ENCODE results near the gene FAM227A. TPM values are rescaled to one million over a fixed set of nuclear protein-coding genes. Genes with fewer than 3 reads are reported as not detected.

FAM227A gene
- total RNA-seq, result 0.46 TPM
- long read RNA-seq, partial matches to known transcripts, result 0 of 1 reads
- long read RNA-seq, other reads (novel, unspliced or antisense), result 1 of 1 reads

DNA sequence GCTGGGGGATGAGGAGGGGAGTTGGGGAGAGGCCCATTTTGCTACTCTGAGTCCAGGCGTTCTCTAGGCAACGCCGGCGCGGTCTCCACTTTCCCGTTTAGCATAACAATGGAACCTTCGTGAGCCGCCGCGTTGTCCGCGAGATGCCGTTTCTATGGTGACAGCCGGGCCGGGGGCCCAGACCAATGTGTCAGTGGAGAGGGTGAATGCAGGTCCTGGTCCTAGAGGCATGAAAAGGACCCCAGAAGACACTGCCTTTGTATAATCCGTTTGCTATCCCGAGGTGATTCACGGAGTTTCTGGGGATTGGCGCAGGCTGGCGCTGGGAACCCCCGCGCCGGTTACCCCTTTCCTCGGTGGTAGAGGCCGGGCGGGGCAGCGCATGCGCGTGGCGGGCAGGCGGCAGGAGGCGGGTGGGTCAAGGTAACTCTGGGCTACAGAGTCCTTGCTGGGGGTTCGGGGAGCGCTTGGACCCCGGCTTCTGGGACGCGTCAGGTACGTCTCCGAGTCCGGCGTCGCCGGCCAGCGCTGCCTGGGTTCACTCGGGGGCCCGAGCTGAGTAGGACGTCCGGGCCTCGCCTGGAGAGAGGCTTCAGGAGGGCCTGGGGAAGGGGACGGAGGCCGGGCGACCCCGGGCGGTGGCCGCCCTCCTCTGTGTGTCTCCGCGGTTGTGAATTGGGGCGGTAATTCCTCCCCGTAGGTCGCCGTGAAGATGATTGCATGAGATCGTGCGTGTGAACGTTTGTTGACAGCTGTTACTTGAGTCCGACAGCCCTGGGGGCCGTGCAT lies at the start of gene FAM227A, which contains the start of gene CBY1:
Gene FAM227A, minus strand, starts transcription at position 137 of the 789 bp plus-strand sequence. CDS start 6,224 bp downstream, outside the sequence.
Gene CBY1, plus strand, starts transcription at position 383 of the 789 bp plus-strand sequence. CDS start 11,417 bp downstream, outside the sequence.
- peak; percentile 94 for DNase-seq (ENCODE audit: low spot score)
- intact Hi-C loops (cut with DNase I), result no loop called here

DNA sequence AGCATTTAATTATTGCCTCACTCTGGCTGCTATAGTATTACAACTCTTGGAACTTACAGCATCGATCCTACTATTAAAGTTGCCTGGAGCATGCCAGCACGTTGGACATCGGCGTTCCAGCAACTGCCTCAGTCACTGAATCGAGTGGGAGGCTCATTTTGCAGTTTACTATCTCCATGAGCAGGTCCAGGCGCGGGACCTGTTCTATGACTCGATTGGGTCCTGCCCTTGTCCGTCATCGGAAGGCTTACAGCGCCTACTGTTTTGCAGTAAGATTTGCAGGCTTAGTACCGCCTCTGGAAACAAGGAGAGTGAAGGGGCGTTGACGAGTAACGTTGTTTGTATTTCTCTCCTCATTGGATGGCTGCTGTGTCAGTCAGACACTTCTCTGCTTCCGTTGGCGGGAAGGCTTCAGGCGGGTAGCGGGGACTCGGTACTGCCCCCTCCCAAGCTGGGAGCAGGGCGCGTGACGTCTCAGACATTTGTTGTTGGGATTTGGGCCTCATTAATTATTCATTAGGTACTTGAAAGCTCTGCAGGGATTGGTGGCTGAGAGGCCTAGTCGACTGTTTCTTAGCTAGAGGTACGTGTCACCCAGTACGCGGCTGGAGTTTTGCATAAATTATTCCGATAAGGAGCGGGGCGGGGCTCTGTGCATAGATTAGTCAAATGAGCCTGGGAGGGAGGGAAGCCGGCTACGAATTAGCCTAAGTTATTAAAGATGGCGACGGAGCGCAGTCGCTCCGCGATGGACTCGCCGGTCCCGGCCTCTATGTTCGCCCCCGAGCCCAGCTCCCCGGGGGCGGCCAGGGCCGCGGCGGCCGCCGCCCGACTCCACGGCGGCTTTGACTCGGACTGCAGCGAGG lies 49.3 kb upstream of the FAM227A start, which contains the start of gene GTPBP1:
Gene GTPBP1, plus strand, starts transcription at position 710 of the 866 bp plus-strand sequence. Its CDS starts 12 bp downstream, at position 722.
- intact Hi-C loops (cut with DNase I), result no loop called here
- DNase-seq (ENCODE audit: low spot score), result peak; percentile 99

DNA sequence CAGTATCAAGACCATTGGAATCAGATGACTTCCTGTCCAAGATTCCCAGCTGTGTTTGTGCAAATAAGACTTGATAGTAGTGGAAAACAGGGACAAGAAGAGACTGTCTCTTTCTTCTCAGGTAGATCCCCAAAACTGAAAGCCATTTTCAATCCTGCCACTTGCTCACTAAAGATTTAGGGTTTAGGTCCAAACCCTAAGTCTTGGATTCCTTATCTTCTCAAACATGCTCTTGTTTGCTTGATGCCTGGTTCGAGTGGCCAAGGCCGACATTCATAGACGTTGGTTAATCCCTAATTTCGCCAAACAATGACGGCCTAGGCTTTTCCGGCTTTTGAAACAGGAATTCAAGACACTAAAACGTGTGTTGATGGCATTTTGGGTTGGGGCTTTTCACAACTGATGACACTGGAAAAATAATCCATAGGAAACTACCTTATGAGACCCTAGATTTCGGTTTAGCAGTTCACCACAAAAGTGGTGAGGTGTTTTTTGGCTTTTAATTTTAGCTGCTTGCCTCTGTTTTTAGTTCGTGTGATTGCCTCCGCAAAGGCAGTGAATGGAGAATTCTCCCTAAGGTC lies 48.6 kb upstream of the FAM227A start:
- peak; percentile 44 for DNase-seq (ENCODE audit: low spot score)
- intact Hi-C loops (cut with DNase I), result loop anchor here (5.0 kb wide), 1 partner anchor 53 kb away; the partner anchor contains the start of gene SUN2

DNA sequence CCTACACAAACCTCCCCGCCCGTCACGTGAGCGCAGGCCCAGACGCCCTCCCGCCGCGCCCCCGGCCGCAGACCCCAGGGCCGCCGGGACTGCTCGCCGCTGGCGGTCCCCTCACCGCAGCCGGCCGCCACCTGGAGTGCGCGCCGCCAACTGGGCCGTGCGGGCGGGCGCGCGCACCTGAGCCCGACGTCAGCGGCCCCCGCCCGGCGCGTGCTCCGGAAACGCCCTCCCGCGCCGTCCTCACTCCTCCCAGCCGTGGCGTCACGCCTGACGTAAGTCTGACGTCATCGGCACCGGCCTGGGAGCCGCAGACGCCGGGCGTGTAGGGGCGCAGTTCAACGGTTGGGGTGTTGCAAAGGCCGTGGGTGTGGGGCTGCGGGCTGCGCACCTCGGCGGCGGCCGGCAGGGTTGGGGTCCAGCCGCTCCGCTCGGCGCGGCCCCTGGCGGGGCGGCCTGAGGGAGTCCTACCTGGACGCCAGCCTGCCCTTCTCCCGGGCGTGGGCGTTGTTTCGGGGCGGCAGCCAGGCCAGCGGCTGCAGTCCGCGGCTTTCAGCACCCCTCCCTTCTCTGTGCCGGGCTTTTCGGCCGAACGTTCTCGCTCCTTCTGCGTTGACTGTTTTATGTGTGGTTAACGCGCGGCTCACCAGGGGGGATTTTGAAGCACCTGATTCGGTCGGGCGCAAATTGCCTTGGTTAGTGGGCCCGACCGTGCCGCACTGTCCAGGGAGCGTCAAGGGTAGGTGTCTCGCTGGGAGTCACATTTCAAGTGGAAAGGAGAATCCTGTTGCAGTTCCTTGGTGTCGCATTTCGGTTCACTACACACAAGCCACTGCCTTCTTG lies 44.8 kb upstream of the FAM227A start, which contains the start of gene JOSD1:
Gene JOSD1, minus strand, starts transcription at position 155 of the 840 bp plus-strand sequence. CDS start 956 bp downstream, outside the sequence.
- intact Hi-C loops (cut with DNase I), result loop anchor here (5.0 kb wide), 1 partner anchor 56 kb away; the partner anchor contains the start of gene SUN2
- peak; percentile 99 for DNase-seq (ENCODE audit: low spot score)

DNA sequence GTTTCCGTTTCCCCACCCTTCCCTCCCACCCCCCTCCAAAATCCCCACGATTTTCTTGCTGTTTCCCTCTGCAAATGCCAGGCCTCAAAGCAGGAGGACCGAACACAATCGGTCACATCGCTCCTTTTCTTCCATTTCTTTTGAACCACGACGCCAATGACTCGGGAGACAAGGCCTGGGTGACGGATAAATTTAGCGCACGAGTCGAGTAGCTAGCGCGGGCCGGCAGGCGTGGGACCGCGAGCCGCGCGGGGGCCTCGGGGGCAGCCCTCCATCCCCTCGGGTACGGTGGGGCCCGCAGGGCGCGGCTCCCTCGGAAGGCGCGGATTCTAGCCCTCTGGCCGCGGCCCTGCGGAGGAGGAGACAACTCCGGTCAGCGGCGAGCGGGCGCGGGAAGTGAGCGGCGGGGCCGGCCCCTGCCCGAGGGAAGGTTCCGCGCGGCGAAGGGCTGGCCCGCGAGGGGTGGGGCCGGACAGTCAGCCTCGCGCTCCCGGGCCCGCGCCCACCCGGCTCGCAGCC lies 44.1 kb upstream of the FAM227A start:
- intact Hi-C loops (cut with DNase I), result loop anchor here (5.0 kb wide), 1 partner anchor 57 kb away; the partner anchor contains the start of gene SUN2
- DNase-seq (ENCODE audit: low spot score), result peak; percentile 87

- no peak for DNase-seq (ENCODE audit: low spot score)
- intact Hi-C loops (cut with DNase I), result loop anchor here (5.0 kb wide), 1 partner anchor 58 kb away; the partner anchor contains the start of gene SUN2
Measured at GRCh38 chr22:38699784-38700183, 43.6 kb upstream of the FAM227A start.

GRCh38 chr22:38699143-38699542 lies 43.0 kb upstream of the FAM227A start:
- DNase-seq (ENCODE audit: low spot score), result no peak
- intact Hi-C loops (cut with DNase I), result no loop called here

- DNase-seq (ENCODE audit: low spot score), result no peak
- intact Hi-C loops (cut with DNase I), result no loop called here
Measured at GRCh38 chr22:38698407-38699094, 42.4 kb upstream of the FAM227A start.

GRCh38 chr22:38697425-38698089 lies 41.4 kb upstream of the FAM227A start:
- intact Hi-C loops (cut with DNase I), result no loop called here

DNA sequence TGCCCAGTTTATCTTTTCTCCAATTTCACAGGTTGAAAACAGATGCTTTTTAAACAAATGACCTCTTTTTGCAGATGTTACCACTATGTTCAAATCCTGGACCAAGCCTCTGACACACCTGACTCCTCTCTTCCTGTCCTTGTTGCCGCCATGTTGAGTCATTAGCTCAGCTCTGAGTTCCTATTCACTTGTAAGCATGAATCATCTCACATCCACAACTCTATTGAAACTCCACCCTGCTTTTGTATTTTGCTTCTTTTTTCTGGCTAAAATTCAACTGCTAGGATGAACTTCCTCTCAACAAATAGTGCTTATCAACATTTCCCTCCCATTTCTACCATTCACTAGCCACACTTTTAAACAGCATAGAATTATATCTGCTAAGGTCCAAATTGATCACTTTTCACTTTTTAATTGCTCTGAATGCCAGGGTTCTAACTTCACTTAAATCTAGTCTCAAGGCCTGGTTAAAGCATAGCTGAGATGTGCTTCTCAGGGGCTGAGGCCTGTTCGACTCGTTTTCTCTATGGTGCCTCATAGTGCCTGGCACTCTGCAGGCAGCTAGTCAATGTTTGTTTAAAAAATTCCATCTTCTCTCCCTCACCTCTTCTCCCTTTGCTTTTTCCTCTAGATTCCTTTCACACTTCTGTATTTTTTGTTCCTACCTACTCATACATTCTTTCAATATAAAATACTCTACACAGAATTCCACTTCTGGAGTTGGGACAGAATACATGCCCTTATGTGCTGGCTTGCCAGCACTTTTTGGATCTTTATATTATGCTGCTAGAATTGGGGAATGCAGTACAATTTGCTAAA lies 40.6 kb upstream of the FAM227A start:
- DNase-seq (ENCODE audit: low spot score), result no peak
- intact Hi-C loops (cut with DNase I), result no loop called here

More at GRCh38 chr22:38697425-38698089, 41.4 kb upstream of the FAM227A start:
- no peak for DNase-seq (ENCODE audit: low spot score)

DNA sequence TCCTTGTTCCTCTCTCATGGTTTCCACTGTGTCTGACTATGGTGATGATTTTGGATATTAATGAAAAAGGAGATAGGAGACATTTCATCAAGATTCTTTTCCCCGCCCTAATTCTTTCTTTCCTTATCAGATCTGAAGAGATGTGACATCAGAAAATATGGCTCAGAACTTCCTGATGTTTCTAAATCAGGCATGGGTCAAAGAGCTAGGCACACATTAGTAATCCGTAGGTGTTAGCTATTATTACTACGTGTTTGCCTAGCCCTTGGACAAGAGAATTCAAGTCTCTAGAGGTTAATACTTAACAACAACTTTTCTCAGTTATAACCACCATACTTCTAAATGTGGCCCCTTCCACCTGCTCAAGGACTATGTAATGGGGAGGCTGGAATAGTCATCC lies 38.7 kb upstream of the FAM227A start:
- DNase-seq (ENCODE audit: low spot score), result no peak
- intact Hi-C loops (cut with DNase I), result no loop called here

GRCh38 chr22:38694049-38694448 lies 37.9 kb upstream of the FAM227A start:
- no peak for DNase-seq (ENCODE audit: low spot score)
- intact Hi-C loops (cut with DNase I), result no loop called here

- intact Hi-C loops (cut with DNase I), result no loop called here
- DNase-seq (ENCODE audit: low spot score), result no peak
Measured at GRCh38 chr22:38689651-38690050, 33.5 kb upstream of the FAM227A start.

GRCh38 chr22:38685761-38686160 lies 29.6 kb upstream of the FAM227A start:
- DNase-seq (ENCODE audit: low spot score), result no peak
- intact Hi-C loops (cut with DNase I), result no loop called here

- no peak for DNase-seq (ENCODE audit: low spot score)
- intact Hi-C loops (cut with DNase I), result no loop called here
Measured at GRCh38 chr22:38684895-38685294, 28.7 kb upstream of the FAM227A start.
